Endothelial cell (in vitro differentiated cells): Measurements from ENCODE around the gene NKAIN1. TPM values are rescaled to one million over a fixed set of nuclear protein-coding genes. Genes with fewer than 3 reads are reported as not detected.
"Not testable (repeated sequence)": the region's sequence is repeated elsewhere in the genome, so short reads cannot be mapped to it uniquely, and the experiment has no call there.

ENCODE experiments used
- DNase-seq: peaks from one replicate; pipeline ENCODE4 v3.0.0; 2021; ENCODE audit warnings: low spot score
- H3K27ac Mint-ChIP-seq: one replicate; pipeline ENCODE4 v1.8.0; 2021; ENCODE audit warnings: mixed read lengths, inconsistent platforms; ENCODE audit not compliant: unreplicated experiment
- H3K27me3 Mint-ChIP-seq: one replicate; pipeline ENCODE4 v1.8.0; 2021; ENCODE audit warnings: mild to moderate bottlenecking, moderate library complexity, mixed read lengths, inconsistent platforms; ENCODE audit not compliant: unreplicated experiment
- H3K36me3 Mint-ChIP-seq: one replicate; pipeline ENCODE4 v1.8.0; 2021; ENCODE audit warnings: mild to moderate bottlenecking, low read depth, mixed read lengths, inconsistent platforms; ENCODE audit not compliant: unreplicated experiment
- H3K4me1 Mint-ChIP-seq: one replicate; pipeline ENCODE4 v1.8.0; 2021; ENCODE audit warnings: mild to moderate bottlenecking, mixed read lengths, inconsistent platforms; ENCODE audit not compliant: unreplicated experiment
- H3K4me3 Mint-ChIP-seq: one replicate; pipeline ENCODE4 v1.8.0; 2021; ENCODE audit warnings: mild to moderate bottlenecking, mixed read lengths, inconsistent platforms; ENCODE audit not compliant: unreplicated experiment
- H3K9me3 Mint-ChIP-seq: one replicate; pipeline ENCODE4 v1.8.0; 2021; ENCODE audit warnings: mixed read lengths, inconsistent platforms; ENCODE audit not compliant: unreplicated experiment
- total RNA-seq: library from RNA; stranded (reverse); fragmentation: NEBNext Ultra II Directional; extraction: Animal tissue kit (Norgen Biotek cat#: 25700); gene quantifications from one replicate; pipeline ENCODE4 v1.2.1, GENCODE V29; 2021; ENCODE audit not compliant: unreplicated experiment
- TF ChIP-seq, protein P1 (sequence below): fragments of 200-600 bp; sonication (generic); IDR thresholded peaks from one replicate; pipeline ENCODE4 v1.5.0; 2021; ENCODE audit warnings: antibody characterized with exemption; ENCODE audit not compliant: unreplicated experiment

NKAIN1 gene
- total RNA-seq, 1 donor from 2014 or later, result 3.7 TPM

DNA sequence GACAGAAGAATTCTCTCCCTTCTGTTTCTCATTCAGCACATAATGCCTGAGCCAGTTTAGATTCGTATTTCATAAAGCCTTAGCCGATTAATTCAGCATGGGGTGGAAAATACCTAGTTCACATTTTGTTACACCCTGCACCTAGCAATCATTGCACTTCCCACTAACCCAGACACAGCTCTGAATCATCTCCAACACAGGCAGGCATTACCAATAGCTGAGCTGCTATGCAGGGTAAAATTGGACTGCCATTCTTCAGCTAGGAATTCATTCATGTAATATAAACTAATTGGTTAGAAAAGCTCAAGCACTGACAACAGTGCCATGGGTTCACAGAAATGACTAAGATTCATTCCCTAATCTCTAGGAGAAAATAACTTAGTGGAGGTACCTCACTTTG is 26.9 kb upstream of the NKAIN1 start:
- Mint-ChIP-seq H3K27me3 (no peaks in the 10 kb centered on the region), H3K36me3 (peaks cover 17% of the 10 kb centered on the region), H3K9me3 (no peaks in the 10 kb centered on the region), H3K4me1 (no peaks in the 10 kb centered on the region), H3K4me3 (no peak overlapping the region), H3K27ac (no peak overlapping the region)
- TF ChIP-seq, protein P1, sequence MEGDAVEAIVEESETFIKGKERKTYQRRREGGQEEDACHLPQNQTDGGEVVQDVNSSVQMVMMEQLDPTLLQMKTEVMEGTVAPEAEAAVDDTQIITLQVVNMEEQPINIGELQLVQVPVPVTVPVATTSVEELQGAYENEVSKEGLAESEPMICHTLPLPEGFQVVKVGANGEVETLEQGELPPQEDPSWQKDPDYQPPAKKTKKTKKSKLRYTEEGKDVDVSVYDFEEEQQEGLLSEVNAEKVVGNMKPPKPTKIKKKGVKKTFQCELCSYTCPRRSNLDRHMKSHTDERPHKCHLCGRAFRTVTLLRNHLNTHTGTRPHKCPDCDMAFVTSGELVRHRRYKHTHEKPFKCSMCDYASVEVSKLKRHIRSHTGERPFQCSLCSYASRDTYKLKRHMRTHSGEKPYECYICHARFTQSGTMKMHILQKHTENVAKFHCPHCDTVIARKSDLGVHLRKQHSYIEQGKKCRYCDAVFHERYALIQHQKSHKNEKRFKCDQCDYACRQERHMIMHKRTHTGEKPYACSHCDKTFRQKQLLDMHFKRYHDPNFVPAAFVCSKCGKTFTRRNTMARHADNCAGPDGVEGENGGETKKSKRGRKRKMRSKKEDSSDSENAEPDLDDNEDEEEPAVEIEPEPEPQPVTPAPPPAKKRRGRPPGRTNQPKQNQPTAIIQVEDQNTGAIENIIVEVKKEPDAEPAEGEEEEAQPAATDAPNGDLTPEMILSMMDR, result no peak
- no peak for DNase-seq

- TF ChIP-seq, protein P1, result no peak
- DNase-seq, result no peak
- no peaks in the 10 kb centered on the region for H3K27me3 Mint-ChIP-seq
- no peak overlapping the region for H3K4me3 Mint-ChIP-seq
- H3K9me3 Mint-ChIP-seq, result no peaks in the 10 kb centered on the region
- H3K27ac Mint-ChIP-seq, result no peak overlapping the region
- peaks cover 21% of the 10 kb centered on the region for H3K36me3 Mint-ChIP-seq
- H3K4me1 Mint-ChIP-seq, result no peaks in the 10 kb centered on the region
Measured at GRCh38 chr1:31264790-31265386, 25.2 kb upstream of the NKAIN1 start.

DNA sequence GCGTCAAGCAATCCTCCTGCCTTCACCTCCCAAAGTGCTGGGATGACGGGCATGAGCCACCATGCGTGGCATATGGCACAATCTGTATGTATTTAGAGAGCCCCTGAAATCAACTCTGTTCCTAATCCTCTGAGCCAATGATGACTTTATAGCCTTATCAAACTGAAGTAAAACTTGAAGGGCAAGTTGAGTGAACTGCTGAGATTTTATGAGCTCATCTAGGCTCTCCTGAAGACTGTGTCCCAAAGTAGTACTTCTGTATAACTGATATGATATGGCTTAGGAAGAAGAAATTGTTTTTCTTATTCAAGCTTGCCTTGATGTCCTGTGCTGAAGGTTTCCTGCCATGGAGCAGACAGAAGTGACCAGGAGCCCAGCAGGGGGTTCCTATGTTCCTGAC is 23.7 kb upstream of the NKAIN1 start:
- Mint-ChIP-seq H3K4me1 (no peaks in the 10 kb centered on the region), H3K4me3 (no peak overlapping the region), H3K36me3 (peaks cover 19% of the 10 kb centered on the region), H3K27me3 (no peaks in the 10 kb centered on the region), H3K27ac (no peak overlapping the region), H3K9me3 (no peaks in the 10 kb centered on the region)
- no peak for DNase-seq
- TF ChIP-seq, protein P1, result no peak

DNA sequence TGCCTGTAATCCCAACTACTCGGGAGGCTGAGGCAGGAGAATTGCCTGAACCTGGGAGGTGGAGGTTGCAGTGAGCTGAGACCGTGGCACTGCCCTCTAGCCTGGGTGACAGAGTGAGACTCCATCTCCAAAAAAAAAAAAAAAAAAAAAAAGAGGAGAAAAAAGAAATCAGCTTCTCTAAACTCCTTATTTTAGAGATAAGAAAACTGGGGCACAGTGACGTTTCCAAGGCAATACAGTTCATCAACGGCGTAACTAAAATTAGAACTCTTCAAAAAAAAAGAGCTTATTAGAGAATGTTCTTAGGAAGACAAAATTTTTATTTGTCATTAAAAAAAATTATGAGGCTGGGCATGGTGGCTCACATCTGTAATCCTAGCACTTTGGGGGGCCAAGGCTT is 22.7 kb upstream of the NKAIN1 start:
- H3K4me3 Mint-ChIP-seq, DNase-seq, H3K27me3 Mint-ChIP-seq, H3K27ac Mint-ChIP-seq, H3K9me3 Mint-ChIP-seq, H3K4me1 Mint-ChIP-seq: not testable (repeated sequence)
- H3K36me3 Mint-ChIP-seq, result peaks cover 22% of the 10 kb centered on the region

- H3K27ac Mint-ChIP-seq, result no peak overlapping the region
- no peak overlapping the region for H3K4me3 Mint-ChIP-seq
- no peaks in the 10 kb centered on the region for H3K4me1 Mint-ChIP-seq
- H3K9me3 Mint-ChIP-seq, result no peaks in the 10 kb centered on the region
- DNase-seq, result no peak
- no peaks in the 10 kb centered on the region for H3K27me3 Mint-ChIP-seq
- TF ChIP-seq, protein P1, result no peak
- H3K36me3 Mint-ChIP-seq, result peaks cover 19% of the 10 kb centered on the region
Measured at GRCh38 chr1:31261916-31262315, 22.2 kb upstream of the NKAIN1 start.
